MG63 (cell line): ENCODE data around the gene DYNC1H1. TPM values are rescaled to one million over a fixed set of nuclear protein-coding genes. Genes with fewer than 3 reads are reported as not detected.
"Not testable (repeated sequence)": the region's sequence is repeated elsewhere in the genome, so short reads cannot be mapped to it uniquely, and the experiment has no call there.

ENCODE experiments used
- DNase-seq: peaks from one replicate; pipeline ENCODE4 v3.0.0-alpha.2; 2020
- H3K27me3 ChIP-seq: fragments of 250-450 bp; sonication (Bioruptor Pico); 2 replicates; pipeline ENCODE4 v1.5.1; 2020; ENCODE audit warnings: mild to moderate bottlenecking, moderate library complexity
- H3K36me3 ChIP-seq: fragments of 250-450 bp; sonication (Bioruptor Pico); 2 replicates; pipeline ENCODE4 v1.5.1; 2020; ENCODE audit warnings: mild to moderate bottlenecking, moderate library complexity
- H3K4me3 ChIP-seq: fragments of 250-450 bp; sonication (Bioruptor Pico); 2 replicates; pipeline ENCODE4 v1.5.1; 2020; ENCODE audit warnings: mild to moderate bottlenecking, moderate library complexity
- H3K9me3 ChIP-seq: fragments of 250-450 bp; sonication (Bioruptor Pico); 2 replicates; pipeline ENCODE4 v1.5.1; 2020; ENCODE audit warnings: mild to moderate bottlenecking, moderate library complexity
- total RNA-seq: library from RNA; depleted of rRNA; stranded (reverse); fragments of >200 nt; shearing (Covaris generic); gene quantifications from 2 replicates; pipeline ENCODE4 v1.2.3, GENCODE V29; 2014; ENCODE audit warnings: low replicate concordance

Gene DYNC1H1
- total RNA-seq, 1 experiment from 2014 or later = 108 TPM

DNA sequence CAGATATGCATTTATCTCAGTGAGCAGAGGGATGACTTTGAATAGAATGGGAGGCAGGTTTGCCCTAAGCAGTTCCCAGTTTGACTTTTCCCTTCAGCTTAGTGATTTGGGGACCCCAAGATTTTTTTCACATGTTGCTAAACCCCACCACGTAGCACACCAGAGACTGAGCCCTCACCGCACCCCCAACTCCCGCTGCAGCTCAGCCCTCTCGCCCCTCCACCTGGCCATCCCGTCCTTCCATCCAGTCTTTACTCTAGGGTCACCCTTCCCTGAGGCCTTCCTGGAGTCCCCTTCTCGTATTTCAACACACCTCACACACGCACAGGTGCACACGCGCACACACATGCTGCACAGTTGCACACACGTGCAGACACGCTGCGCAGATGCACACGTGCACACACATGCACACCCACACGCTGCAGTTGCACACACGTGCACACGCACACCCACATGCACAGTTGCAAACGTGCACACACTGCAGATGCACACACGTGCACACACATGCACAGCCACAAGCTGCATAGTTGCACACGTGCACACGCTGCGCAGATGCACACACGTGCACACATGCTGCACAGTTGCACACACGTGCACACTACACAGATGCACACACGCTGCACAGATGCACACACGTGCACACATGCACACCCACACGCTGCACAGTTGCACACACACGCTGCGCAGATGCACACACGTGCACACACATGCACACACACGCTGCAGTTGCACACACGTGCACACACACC lies 92.5 kb downstream of the DYNC1H1 start:
- no peaks in the 10 kb centered on the region for H3K9me3 ChIP-seq
- no peaks in the 10 kb centered on the region for H3K27me3 ChIP-seq
- H3K4me3 ChIP-seq = no peak overlapping the region
- no peak for DNase-seq
- peaks cover 6% of the 10 kb centered on the region for H3K36me3 ChIP-seq

DNA sequence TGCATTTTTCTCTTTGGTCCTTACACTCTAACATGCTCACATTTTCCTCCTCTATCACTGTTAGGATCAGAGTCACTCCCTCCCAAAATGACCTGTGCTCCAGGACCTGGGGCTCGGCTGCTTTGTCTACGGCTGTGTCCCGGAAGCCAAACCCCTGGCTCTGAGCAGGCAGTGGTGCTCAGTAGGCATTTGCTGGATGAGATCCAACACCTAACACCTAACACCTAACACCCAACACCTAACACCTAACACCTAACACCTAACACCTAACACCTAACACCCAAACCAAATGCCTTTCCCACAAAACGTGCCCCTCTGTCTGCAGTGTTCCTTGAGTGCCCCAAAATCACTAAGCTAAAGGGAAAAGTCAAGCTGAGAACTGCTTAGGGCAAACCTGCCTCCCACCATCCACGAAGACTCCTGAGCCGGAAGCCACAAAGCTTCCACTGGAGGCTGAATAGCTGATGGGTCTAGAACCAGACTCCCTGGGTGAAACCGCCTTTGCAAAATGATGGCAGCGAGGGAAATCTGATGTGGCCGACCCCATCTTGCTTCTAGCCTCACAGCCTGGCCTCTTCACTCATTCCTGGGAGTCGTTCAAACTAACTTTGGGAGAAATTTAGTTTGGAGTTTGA lies 93.2 kb downstream of the DYNC1H1 start:
- no peak for DNase-seq
- H3K36me3 ChIP-seq = peaks cover 2% of the 10 kb centered on the region; the same call in 1 of the 2 replicates
- no peaks in the 10 kb centered on the region for H3K9me3 ChIP-seq
- H3K27me3 ChIP-seq = no peaks in the 10 kb centered on the region
- no peak overlapping the region for H3K4me3 ChIP-seq

DNA sequence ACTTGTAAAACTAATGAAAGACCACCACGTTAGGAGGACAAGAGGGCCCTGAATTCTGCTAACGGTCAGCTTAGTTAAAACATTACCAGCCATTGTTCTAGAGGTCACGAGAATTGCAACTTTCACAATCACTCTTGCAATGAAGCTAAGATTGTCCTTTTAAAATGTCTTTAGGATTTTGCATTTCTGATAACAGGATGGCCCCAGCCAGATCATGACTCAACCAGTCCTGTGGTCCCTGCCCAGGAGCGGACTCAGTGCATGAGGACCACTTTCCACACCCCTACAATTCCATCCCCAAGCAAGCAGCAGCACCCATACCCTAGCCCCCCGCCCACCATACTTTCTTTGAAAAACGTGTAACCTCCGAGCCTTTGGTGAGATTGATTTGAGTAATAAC lies 93.8 kb downstream of the DYNC1H1 start:
- Histone ChIP-seq H3K36me3 (no peaks in the 10 kb centered on the region), H3K9me3 (no peaks in the 10 kb centered on the region), H3K4me3 (no peak overlapping the region), H3K27me3 (no peaks in the 10 kb centered on the region)
- no peak for DNase-seq

DNA sequence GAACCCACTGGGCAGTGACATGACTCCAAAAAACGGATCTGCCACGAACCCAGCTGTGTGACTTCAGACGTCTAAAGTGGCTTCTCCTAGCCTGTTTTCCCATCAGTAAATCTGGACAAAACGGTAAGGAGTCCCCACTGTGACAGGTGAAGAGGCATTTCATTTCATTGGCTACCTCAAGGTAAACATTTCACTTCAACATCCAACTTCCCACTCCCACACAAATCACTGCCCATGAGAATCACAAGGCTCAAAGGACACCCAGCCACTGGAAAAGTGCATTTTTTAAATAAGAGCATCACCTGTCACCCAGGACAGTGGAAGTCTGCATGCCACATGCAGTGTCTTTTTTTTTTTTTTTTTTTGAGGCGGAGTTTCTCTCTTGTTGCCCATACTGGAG lies 94.6 kb downstream of the DYNC1H1 start:
- H3K36me3 ChIP-seq = no peaks in the 10 kb centered on the region
- no peaks in the 10 kb centered on the region for H3K9me3 ChIP-seq
- no peaks in the 10 kb centered on the region for H3K27me3 ChIP-seq
- no peak overlapping the region for H3K4me3 ChIP-seq
- DNase-seq = no peak

DNA sequence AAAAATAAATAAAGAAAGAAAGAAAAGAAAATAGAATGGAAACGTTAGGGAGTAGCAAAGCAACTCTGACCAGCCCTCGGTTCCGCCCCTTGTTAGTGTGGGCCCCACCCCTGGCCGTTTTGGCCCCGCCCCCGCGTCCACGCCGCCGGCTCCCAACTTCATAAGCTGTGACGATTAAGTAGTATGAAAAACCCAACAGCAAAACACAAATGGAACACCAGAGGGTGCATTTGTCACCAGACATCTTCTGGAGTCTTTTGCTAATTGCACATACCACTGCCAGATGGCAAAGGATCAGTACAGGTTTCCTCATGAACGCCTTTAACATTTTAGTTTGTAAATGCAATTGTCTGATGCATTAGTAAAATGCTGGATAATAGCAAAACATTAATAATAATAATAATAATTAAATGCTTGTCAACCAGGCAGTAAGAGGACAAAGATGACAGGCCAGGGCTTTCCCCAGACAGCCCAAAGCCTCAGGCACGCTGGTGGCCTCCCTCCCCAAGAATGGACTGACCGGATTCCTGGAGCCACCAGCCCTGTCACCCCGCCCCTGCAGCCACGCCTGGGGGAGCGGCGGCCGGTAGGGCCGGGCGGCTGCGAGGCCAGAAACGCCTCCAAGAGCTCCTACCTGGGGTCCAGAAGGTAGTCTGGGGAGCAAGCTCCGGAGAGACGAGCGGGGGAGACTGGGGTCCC lies 98.9 kb downstream of the DYNC1H1 start:
- H3K4me3 ChIP-seq = no peak overlapping the region
- no peaks in the 10 kb centered on the region for H3K27me3 ChIP-seq
- H3K36me3 ChIP-seq = no peaks in the 10 kb centered on the region
- H3K9me3 ChIP-seq = no peaks in the 10 kb centered on the region
- no peak for DNase-seq

DNA sequence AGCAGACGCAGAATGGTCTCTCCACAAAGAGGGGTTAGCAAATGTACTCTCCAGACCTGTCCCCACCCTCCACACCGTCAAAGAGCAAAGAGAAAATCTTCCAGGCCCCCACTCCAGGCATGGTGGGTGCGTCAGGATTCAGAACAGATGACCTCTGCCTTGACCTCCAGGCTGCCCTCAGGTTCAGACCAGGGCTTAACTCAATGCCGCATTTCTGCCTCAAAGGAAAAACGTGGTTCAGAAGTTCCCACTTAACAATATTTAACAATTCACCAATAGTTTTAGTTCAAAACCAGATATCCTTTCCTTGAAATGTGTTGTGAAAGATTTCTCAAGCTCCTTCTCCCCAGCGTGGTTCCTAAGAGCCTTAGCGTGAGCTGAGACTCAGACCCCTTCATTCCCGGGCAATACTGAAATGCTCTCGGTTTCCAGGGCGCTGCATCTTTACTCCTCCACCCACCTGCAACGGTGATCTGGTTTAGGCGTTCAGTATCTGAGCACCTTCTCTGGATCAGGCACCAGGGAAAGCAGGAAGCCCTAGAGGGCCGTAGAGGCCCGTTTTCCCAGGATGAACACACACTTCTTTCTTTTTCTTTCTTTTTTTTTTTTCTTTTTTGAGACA lies 99.5 kb downstream of the DYNC1H1 start:
- no peaks in the 10 kb centered on the region for H3K27me3 ChIP-seq
- no peaks in the 10 kb centered on the region for H3K9me3 ChIP-seq
- H3K4me3 ChIP-seq = no peak overlapping the region
- no peak for DNase-seq
- no peaks in the 10 kb centered on the region for H3K36me3 ChIP-seq

DNA sequence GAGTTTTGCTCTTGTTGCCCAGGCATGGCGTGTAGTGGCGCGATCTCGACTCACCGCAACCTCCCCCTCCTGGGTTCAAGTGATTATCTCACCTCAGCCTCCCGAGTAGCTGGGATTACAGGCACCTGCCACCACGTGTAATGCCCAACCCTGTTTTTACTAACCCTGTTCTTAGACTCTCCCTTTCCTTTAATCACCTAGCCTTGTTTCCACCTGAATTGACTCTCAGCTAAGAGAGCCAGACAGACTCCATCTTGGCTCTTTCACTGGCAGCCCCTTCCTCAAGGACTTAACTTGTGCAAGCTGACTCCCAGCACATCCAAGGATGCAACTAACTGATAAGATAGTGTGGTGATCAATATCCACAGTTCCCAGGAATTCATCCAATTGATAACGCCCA lies 100.2 kb downstream of the DYNC1H1 start:
- not testable (repeated sequence) for H3K27me3 ChIP-seq, H3K9me3 ChIP-seq, H3K4me3 ChIP-seq, DNase-seq, H3K36me3 ChIP-seq

DNA sequence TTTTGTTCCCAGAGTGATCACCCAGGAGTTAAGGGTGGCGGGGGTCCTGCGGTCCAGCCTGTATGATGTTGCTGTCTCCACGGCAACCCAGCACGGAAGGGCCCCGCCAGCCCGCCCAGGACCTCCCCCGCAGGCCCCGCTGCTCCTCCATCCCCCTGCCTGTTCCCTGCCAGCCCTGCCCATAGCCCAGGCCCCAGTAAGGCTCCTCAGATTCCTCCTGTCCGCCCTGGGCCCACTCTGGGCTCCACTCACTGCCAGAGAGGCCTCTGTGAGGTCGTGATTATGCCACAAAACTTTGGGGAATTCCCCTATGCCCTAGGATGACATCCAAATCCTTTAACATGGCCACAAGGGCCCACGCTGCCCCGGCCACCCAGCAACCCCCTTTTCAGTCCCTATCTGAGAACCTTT lies 101.7 kb downstream of the DYNC1H1 start:
- no peaks in the 10 kb centered on the region for H3K9me3 ChIP-seq
- DNase-seq = no peak
- no peak overlapping the region for H3K4me3 ChIP-seq
- H3K27me3 ChIP-seq = no peaks in the 10 kb centered on the region
- no peaks in the 10 kb centered on the region for H3K36me3 ChIP-seq

DNA sequence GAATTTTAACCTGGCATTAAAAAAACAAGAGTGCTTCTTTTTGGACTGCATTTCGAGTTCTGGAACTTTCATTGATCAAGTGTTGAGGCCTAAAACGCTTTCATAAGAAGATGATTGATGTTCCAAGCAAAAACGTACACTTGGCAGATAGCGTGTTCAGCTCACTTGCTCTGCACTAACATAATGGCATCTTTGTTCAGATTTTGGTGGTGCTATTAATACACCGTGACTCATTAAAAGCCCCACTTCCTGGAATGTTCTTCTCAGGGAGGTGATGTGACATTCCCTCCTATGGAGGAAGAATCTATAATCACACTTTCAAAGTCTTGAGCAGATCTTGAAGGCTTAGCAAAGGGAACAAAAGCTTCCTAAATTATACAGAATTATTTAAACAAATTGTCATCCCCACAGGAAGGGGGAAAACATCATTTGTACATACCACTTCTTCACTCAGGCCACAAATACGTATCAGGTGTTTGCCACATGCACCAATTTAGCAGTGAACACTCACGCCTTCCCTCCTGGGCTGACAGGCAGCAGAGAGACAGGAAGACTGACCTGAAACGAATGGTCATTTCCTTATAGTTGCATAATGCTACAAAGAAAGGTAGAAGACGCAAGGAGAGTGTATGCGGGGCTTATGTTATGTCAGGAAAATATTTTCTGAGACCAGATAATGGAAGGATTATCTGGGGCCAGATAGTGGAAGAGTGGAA lies 107.1 kb downstream of the DYNC1H1 start:
- H3K9me3 ChIP-seq = no peaks in the 10 kb centered on the region
- no peaks in the 10 kb centered on the region for H3K27me3 ChIP-seq
- H3K36me3 ChIP-seq = no peaks in the 10 kb centered on the region
- no peak overlapping the region for H3K4me3 ChIP-seq
- no peak for DNase-seq

DNA sequence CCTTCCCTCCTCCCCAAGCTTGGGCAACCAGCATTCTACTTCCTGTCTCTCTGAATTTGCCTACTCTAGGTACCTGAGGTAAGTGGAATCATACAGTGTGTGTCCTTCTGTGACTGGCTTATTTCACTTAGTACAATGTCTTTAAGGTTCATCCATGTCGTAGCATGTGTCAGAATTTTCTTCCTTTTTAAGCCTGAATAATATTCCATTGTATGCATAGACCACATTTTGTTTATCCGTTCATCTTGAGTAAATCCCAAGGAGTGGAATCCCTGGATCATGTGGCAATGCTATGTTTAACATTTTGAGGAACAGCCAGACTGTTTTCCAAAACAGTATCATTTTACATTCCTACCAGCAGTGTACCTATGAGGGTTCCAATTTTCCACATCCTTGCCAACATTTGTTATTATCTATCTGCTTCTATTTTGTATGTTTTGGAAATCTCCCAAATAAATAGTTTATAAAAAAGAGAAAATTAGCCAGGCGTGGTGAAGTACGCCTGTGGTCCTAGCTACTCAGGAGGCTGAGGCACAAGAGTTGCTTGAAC lies 110.1 kb downstream of the DYNC1H1 start:
- no peak for DNase-seq
- Histone ChIP-seq H3K27me3 (no peaks in the 10 kb centered on the region), H3K4me3 (no peak overlapping the region), H3K36me3 (peaks cover 4% of the 10 kb centered on the region), H3K9me3 (no peaks in the 10 kb centered on the region)

DNA sequence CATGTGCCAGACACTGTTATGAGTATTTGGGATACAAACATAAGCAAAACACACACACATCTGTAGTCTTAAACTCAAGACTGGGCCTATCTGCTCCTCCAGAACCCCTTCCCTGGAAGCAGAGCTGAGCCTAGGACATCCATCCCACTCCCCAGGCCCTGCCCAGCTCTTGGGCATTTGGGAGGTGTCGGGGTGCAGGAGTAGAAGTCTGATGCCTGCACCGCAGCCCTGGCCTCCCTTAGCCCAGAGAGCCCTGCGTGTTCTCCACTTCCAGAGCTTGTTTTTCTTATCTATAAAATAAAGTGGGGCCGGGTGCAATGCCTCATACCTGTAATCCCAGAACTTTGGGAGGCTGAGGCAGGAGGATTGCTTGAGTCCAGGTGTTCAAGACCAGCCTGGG lies 110.8 kb downstream of the DYNC1H1 start:
- H3K9me3 ChIP-seq = no peaks in the 10 kb centered on the region
- H3K36me3 ChIP-seq = peaks cover 11% of the 10 kb centered on the region
- H3K27me3 ChIP-seq = no peaks in the 10 kb centered on the region
- no peak for DNase-seq
- no peak overlapping the region for H3K4me3 ChIP-seq

DNA sequence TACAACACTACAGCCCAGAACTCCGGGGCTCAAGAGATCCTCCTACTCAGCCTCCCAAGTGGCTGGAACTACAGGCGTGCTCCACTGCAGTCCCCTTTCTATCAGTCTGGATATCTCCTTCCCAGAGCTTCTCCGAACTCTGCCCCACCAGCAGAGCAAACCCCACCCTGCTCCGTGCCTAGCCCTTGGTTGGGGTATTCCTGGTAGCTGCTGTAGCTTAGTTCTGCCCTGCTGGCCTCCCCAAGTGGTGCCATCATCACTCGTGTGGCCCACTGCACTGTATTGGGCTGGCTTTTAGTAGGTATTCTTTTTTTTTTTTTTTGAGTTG lies 113.0 kb downstream of the DYNC1H1 start:
- no peak for DNase-seq
- peaks cover 30% of the 10 kb centered on the region for H3K36me3 ChIP-seq
- no peaks in the 10 kb centered on the region for H3K9me3 ChIP-seq
- H3K4me3 ChIP-seq = no peak overlapping the region
- no peaks in the 10 kb centered on the region for H3K27me3 ChIP-seq

DNA sequence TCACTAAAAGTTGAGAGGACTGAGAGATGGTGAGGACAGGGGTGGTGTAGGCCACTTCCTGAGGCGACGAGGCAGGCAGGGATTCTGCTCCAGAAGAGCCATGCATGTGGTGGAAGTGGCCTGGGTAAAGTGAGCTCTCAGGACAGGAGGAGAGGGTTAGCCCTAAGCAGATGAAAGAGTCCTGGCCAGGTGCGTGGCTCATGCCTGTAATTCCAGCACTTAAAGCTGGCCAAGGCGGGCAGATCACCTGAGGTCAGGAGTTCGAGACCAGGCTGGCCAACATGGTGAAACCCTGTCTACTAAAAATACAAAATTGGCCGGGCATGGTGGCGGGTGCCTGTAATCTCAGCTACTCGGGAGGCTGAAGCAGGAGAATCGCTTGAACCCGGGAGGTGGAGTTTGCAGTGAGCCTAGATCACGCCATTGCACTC lies 114.0 kb downstream of the DYNC1H1 start:
- H3K27me3 ChIP-seq, H3K9me3 ChIP-seq, H3K4me3 ChIP-seq, DNase-seq: not testable (repeated sequence)
- peaks cover 40% of the 10 kb centered on the region for H3K36me3 ChIP-seq

DNA sequence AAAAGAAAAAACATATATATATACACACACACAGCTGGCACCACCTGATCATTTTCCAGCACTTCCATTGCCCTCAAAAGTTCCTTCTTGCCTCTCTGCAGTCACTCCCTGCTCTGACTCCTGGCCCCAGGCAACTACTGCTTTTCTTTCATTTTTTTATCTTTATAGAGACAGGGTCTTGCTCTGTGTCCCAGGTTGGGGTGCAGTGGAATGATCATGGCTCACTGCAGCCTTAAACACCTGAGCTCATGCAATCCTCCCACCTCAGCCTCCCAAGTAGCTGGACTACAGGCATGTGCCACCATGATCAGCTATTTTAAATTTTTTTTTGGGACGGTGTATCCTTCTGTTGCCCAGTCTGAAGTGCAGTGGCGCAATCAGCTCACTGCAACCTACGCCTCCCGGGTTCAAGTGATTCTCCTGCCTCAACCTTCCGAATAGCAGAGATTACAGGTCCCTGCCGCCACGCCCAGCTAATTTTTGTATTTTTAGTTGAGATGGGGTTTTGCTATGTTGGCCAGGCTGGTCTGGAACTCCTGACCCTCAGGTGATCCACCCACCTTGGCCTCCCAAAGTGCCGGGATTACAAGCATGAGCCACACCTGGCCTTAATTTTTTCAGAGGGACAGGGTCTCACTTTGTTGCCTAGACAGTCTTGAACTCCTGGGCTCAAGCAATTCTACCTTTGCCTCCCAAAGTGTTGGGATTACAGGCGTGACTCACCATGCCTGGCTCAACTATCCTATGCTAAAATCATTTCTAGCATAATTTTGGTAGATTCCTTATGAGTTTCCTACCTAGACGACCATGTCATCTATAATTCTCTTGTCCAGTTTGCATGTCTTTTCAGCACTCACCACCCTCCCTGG lies 114.7 kb downstream of the DYNC1H1 start:
- Histone ChIP-seq H3K9me3 (no peaks in the 10 kb centered on the region), H3K36me3 (peaks cover 47% of the 10 kb centered on the region)

DNA sequence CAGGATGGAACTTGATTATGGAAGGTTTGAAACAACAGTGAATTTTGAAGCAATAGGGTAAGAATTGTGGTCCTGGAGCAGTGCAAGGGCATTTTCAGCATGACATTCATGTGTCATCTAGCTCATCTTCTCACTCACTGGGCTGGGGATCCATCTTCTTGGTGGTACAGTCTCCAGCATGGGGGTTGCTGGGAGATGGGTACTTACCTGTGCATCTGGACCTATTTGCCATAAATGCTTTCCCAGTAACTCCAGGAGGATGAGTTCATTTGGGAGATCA lies 115.3 kb downstream of the DYNC1H1 start:
- H3K36me3 ChIP-seq = peaks cover 53% of the 10 kb centered on the region
- DNase-seq = no peak
- H3K4me3 ChIP-seq = no peak overlapping the region
- H3K9me3 ChIP-seq = no peaks in the 10 kb centered on the region
- H3K27me3 ChIP-seq = no peaks in the 10 kb centered on the region

More for the DNA sequence above, 114.7 kb downstream of the DYNC1H1 start:
- H3K27me3 ChIP-seq = no peaks in the 10 kb centered on the region
- no peak overlapping the region for H3K4me3 ChIP-seq
- no peak for DNase-seq
